ENCODE data around the gene CADPS2.

The CADPS2 gene

GRCh38 chr7:122584676-122585251 is 301.5 kb downstream of the CADPS2 start:
- DNase-seq = no peak

DNA sequence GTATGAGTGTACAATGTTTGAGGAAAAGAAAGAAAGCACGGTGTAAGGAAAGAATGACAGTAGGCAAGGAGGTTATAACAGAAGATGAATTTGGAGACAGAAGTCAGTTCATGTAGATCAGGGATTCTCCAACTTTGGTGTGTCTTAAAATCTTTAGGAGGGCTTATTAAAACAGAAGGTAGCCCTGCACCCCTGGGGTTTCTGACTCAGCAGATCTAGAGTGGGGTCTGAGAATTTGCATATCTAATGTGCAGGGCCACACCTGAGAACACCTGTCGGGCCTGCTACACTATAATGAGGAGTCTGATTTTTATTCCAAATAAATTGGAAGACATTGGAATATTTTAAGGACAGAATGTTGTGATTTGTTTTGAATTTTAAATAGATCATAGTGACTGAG is 307.9 kb downstream of the CADPS2 start:
- DNase-seq = no peak

DNA sequence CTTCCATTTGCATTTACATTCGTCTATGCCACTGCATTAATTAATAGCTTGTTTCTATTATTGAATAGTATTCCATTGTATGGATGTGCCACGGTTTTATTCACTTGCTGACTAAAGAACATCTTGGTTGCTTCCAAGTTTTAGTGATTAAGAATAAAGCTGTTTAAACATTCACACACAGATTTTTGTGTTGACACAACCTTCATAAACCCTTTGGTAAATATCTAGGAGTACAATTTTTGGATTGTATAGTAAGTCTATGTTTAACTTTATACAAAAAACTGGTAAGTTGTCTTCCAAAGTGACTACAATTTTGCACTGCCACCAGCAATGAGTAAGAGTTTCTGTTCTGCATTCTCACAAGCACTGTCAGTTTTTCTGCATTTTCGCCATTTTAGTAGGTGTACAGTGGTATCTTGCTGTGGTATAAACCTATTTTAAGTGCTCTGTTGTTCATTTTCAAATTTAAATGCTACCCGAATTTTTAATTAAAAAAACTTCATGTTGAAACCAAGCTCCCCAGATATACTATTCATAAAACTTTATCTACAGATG is 308.7 kb downstream of the CADPS2 start:
- DNase-seq = no peak

GRCh38 chr7:122572706-122573105 is 313.6 kb downstream of the CADPS2 start:
- DNase-seq = no peak

DNA sequence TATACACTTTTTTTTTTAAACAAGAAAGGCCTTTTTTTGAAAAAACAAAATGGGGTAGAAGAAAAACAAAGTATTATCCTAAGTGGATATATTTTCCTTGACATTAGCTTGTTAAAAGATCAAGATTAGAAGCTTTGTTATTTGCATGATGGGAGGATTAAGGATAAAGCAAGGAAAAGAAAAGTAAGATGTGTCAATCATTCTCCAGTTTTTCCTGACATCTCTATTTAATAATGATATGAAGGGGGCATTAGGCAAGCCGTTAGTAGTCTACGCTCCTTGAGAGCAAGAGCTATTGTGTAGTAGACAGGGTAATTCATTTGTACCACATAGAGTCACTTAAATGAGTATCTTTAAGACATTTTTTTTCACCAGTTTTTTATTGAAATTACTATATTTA is 324.9 kb downstream of the CADPS2 start:
- no peak for DNase-seq

- no peak for DNase-seq
Measured at GRCh38 chr7:122556873-122557542, 329.3 kb downstream of the CADPS2 start.

DNA sequence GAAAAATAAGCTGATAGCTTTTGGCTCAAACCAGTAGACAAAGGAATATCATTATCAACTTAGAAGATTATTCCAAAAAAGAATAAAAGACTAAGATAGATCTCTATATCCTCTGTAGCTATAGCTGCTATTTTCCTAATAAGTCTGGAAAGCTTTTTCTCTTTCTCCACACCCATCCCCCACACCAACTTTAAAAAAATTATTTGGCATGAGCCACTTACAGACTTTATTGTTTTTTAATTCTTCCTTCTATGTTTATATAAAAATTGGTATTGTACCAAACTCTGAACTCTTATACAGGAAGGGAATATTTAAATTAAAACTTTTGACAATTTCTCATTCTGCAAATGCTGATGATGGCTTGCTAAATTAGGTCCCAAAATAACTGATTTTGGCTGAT is 330.0 kb downstream of the CADPS2 start:
- no peak for DNase-seq

- no peak for DNase-seq
Measured at GRCh38 chr7:122553761-122554160, 332.5 kb downstream of the CADPS2 start.

DNA sequence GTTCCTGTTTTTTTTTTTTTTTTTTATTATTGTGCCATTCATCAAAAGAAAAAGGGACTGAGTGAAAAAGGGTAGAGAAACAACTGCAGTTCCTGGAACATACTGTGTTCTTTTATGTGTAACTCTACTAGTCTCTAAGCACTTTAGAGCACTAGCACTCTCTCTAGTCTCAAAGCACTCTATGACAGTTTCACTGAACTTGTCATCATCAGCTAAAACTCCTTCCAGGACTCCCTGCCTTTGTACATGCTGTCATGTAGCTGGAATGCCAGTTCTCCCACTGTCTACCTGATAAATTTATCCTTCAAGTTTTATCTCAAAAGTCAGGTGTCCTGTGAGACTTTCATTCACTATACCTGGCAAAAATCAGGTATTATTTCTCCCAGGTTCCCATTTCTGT is 333.5 kb downstream of the CADPS2 start:
- no peak for DNase-seq

DNA sequence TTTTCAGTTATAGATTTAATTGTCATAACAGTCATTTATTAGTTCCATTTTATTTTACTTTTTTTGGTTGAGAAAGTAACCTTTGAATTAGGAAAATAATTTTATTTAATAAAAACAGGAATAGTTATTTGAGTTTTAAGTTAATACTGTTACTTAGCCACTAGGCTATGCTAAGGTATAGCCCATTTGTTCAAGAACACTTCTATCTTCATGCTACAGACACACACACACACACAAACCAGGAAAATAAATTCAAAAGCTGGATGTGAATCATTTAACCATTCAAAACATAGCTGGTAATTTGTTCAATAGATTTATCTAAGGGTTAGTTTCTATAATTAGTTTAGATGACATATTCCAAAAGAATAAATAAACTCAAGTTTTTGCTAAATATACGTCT is 335.7 kb downstream of the CADPS2 start:
- no peak for DNase-seq

DNA sequence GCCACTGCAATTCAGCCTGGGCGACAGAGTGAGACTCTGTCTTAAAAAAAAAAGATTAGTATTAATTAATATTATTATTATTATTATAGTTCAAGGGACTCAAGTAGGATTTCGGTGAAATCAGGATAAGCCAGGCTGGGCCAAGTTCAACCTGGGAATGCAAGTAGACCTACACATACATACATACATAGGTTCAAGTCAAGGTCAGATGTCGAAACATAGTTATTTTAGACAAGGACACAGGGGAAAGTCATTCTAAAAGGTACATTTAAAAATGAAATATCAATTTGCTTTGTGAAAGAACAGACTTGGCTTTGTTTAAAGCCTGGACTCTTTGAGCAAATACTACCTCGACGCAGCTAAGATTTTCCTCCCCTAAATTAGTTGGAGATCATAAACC is 336.7 kb downstream of the CADPS2 start:
- no peak for DNase-seq

DNA sequence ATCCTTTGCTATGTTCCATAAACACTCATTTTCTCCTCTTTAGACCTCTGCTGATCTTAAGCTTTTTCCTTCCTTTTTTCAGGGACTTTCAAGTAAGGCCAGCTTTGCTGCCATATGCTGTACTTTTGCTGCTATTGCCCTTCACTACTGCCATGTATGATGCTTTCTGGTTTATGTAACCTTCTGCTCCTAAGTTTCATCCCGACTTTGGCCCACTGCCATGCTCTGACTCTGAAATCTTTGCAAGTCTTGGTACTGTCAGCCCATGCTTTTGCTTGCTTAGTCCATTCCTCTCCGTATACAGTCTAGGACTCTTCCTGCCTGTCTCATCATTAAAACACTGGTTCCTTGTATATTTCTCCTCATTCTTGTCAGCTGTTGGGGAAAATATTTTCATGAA is 339.8 kb downstream of the CADPS2 start:
- DNase-seq = no peak

DNA sequence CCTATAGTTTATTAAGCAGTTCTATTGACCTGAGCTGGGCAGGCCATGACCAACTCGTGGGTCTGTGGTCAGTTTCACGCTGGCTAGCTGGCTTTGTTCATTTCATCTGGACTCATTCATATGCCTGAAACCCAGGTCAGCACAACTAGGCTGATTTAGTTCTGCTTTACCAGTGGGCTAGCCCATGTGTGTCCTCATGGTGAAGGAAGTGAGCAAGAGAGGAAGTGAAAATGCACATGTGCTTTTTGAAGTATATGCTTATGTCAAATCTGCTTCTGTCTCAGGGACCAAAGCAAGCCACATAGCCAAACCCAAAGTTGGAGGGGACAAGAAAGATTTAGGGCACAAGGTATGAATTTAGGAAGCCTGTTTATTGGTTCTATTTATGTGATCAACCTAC is 341.8 kb downstream of the CADPS2 start:
- no peak for DNase-seq

DNA sequence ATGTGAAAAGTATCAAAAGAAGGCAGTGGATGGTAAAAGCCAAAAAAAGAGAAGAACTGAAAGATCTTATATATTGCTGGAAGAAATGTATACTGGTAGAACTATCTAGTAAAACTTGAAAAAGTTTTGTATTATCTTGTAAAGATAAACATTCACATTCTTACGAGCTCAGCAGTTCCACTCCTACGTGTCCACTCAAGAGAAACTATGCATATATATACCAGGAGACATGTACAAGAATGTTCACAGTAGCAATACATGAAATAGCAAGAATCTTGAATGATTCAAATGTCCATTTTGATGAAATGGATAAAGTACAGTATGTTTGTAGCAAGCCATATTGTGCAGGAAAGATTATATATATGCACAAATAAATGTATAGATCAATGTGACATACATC is 342.4 kb downstream of the CADPS2 start:
- DNase-seq = no peak

- DNase-seq = no peak
Measured at GRCh38 chr7:122543166-122543565, 343.1 kb downstream of the CADPS2 start.

DNA sequence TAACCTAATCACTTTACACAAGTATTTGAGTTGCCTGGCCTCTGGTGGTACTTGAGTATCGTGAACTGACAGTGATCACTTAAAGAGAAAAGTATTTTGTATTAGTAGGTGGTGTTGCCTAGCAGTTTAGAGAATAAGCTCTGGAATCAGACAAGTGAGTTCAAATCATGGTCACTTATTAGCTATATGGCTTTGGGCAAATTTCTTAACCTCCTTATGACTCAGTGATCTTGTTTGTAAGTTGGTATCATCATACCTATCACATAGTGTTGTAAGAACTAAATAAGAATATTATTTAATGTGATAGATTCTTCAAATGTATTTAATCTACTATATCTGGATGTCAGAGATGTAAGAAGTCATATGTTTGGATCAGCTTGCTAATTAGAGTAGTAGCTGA is 351.2 kb downstream of the CADPS2 start:
- no peak for DNase-seq

DNA sequence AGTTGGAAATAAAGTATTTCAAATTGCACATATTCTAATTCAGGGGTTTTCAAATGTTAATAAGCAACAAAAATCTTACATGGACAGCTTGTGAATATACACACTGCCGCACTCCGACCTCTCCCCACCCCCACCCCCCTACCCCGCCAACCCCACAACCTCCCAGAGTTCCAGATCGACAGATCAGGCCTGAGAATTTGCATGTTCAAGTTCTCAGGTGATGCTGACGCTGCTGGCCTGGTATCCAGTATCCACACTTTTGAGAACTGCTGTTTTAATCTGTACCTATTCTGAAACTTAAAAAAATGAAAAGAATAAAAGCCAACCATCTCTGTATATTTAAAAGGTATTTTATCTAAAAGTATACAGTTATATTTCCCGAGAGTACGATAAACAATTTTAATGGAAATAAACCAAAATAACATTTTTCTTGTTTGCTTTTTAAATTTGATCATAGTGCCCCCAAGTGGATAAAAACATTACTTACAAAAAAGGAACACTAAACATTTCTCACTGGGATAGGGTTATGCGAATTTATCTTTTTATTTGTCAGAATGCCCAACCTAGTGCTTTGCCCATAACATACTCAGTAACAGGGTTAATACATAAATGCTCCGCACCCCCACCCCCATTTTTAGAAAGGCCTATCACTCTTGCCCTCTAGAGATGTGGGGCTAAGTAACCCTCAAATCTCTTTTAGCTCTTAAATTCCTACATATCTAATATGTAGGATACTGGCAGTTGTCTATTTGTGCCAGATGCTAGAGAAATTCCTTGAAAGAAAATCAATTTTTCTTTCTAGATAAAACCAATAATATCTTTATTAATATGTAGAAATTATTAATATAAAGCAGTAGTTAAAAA is 353.6 kb downstream of the CADPS2 start:
- DNase-seq = peak in 1 of 2 experiments; percentile 4

- DNase-seq = peak; percentile 13 to 27
Measured at GRCh38 chr7:122528879-122529481, 357.3 kb downstream of the CADPS2 start.

- no peak for DNase-seq
Measured at GRCh38 chr7:122525355-122525754, 360.9 kb downstream of the CADPS2 start.

- DNase-seq = no peak
Measured at GRCh38 chr7:122521767-122522166, 364.5 kb downstream of the CADPS2 start.

DNA sequence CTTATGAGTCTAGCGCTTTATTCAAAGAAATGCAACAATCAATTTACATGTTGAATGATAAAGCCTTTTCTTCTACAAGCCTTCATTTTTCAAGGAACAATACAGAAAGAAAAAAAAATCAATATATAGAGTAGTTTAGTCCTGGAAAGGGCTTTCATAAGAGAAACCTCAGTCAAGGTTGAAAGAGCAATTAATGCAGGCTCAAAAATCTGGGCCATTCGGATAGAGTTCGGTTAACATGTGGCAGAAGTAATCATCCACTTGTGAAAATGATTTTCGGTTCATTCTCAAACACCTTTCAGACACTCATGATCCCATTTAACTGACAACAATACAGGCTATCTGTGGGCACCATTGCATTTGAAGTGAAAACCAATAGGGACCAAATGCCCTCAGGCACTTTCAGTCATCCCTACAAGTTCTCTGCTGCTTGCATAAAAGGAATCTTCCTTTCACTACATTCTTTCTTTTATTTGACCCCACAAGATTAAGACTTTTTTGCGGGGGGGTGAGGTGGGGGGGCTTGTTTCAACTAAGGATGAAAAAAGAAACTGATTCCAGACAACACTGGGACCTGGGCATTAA is 365.2 kb downstream of the CADPS2 start:
- no peak for DNase-seq

- DNase-seq = no peak
Measured at GRCh38 chr7:122518488-122518887, 367.8 kb downstream of the CADPS2 start.

DNA sequence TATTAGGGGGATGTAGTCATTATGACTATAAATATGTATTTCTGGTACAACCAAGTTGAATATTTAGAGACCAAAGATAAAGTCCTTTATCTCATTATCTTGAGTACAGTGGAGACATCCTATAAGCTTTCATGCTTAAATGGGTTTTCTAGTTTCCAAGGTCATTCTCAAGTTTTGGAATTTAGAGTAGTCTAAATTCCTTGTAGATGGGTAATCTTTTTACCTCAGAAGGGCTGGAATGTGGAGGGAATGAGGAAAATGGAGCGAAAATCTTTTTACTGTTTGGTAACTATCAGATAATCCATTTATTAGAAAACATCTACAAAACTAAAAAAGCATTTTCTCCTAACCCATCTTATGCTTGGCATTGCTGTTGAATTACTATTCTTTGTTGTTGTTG is 368.7 kb downstream of the CADPS2 start:
- no peak for DNase-seq
